ENCODE data around the gene KCNQ1. TPM values are rescaled to one million over a fixed set of nuclear protein-coding genes. Genes with fewer than 3 reads are reported as not detected.

Gene KCNQ1
- total RNA-seq, 2 experiments from 2014 or later: 8.7 to 9.5 TPM

DNA sequence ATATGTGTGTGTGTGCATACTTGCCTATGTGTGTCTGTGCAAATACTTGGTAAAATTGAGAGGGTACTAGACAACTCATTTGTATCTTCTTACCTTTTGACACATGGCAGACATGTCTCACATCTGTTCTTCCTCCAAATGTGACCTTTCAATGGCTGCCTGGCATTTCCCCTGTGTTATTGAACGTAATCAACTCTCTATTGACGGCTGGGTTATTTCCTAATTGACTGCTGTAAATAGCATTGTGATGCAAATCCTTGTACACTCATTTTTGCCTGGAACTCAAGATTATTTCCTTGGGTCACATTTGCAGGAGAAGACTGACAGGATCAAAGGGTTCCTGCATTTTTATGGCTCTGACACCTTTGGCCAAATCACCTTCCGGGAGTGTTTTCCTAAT is 37.4 kb downstream of the KCNQ1 start:
- H3K36me3 Mint-ChIP-seq (ENCODE audit: low read depth): peaks cover 42% of the 10 kb centered on the region
- ChIA-PET CTCF (interaction anchor here (0.9 to 1.1 kb wide), 2 partner anchors 37 to 51 kb away, joined by 3 to 4 read pairs; partner anchors contain the start of genes KCNQ1 and TRPM5), POLR2A (no interaction called here)

DNA sequence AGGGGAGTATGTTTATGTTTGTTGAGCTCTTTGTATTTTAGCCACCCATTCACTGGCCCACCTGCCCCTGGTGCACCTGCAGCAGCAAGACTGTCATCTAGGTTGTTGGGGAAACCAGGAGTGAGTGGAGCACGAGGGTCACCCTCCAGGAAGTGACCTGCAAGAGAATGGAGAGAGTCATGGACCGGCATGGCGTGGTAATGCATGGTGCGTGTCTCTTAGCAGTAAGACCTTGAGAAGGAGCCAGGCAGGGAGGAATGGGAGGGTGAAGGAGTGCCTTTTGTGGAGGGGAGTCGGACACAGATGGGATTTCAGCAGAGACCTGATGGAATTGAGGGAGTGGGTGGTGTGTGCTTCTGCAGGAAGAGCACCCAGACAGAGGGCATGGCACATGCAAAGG is 37.9 kb downstream of the KCNQ1 start:
- peaks cover 25% of the 10 kb centered on the region for H3K4me1 Mint-ChIP-seq (ENCODE audit: low read depth)
- peaks cover 44% of the 10 kb centered on the region for H3K36me3 Mint-ChIP-seq (ENCODE audit: low read depth)
- H3K9me3 Mint-ChIP-seq: peaks cover 36% of the 10 kb centered on the region
- H3K27ac Mint-ChIP-seq: no peak overlapping the region
- TF ChIP-seq, protein P1, sequence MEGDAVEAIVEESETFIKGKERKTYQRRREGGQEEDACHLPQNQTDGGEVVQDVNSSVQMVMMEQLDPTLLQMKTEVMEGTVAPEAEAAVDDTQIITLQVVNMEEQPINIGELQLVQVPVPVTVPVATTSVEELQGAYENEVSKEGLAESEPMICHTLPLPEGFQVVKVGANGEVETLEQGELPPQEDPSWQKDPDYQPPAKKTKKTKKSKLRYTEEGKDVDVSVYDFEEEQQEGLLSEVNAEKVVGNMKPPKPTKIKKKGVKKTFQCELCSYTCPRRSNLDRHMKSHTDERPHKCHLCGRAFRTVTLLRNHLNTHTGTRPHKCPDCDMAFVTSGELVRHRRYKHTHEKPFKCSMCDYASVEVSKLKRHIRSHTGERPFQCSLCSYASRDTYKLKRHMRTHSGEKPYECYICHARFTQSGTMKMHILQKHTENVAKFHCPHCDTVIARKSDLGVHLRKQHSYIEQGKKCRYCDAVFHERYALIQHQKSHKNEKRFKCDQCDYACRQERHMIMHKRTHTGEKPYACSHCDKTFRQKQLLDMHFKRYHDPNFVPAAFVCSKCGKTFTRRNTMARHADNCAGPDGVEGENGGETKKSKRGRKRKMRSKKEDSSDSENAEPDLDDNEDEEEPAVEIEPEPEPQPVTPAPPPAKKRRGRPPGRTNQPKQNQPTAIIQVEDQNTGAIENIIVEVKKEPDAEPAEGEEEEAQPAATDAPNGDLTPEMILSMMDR (IDR thresholded peaks at IDR 0.05): no peak
- intact Hi-C loops (cut with micrococcal nuclease): no loop called here
- H3K4me3 Mint-ChIP-seq: no peak overlapping the region
- ATAC-seq (no peak), DNase-seq (no peak)
- ChIA-PET POLR2A (no interaction called here), CTCF (no interaction called here)
- no peaks in the 10 kb centered on the region for H3K27me3 Mint-ChIP-seq

More for the DNA sequence above, 37.4 kb downstream of the KCNQ1 start:
- Mint-ChIP-seq H3K27ac (no peak overlapping the region), H3K9me3 (peaks cover 32% of the 10 kb centered on the region), H3K4me1 (ENCODE audit: low read depth) (peaks cover 25% of the 10 kb centered on the region), H3K4me3 (no peak overlapping the region), H3K27me3 (no peaks in the 10 kb centered on the region)
- no peak for ATAC-seq
- no peak for DNase-seq
- TF ChIP-seq, protein P1 (IDR thresholded peaks at IDR 0.05): no peak
- intact Hi-C loops (cut with micrococcal nuclease): no loop called here

DNA sequence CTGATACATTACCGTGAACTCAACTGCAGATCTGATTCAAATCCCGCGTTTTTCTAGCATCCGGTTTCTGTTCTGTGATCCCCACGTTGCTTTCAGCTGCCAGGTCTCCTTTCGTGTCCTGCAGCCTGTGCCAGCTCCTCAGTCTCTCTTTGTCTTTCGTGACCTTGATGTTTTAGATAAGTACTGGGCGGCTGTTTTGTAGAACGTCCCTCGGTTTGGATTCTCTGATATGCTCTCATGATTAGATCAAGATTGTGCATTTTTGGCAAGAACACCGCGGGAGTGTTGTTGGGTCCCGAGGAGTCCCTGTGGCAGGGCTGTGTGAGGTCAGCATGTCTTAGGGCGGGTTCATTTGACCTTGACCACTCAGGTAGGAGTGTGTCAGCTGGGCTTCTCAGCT is 38.6 kb downstream of the KCNQ1 start:
- H3K4me1 Mint-ChIP-seq (ENCODE audit: low read depth): peaks cover 25% of the 10 kb centered on the region
- intact Hi-C loops (cut with micrococcal nuclease): no loop called here
- H3K27me3 Mint-ChIP-seq: no peaks in the 10 kb centered on the region
- no peak overlapping the region for H3K27ac Mint-ChIP-seq
- ATAC-seq (no peak), DNase-seq (no peak)
- H3K9me3 Mint-ChIP-seq: peaks cover 38% of the 10 kb centered on the region
- ChIA-PET POLR2A (no interaction called here), CTCF (no interaction called here)
- H3K36me3 Mint-ChIP-seq (ENCODE audit: low read depth): peaks cover 46% of the 10 kb centered on the region
- TF ChIP-seq, protein P1 (IDR thresholded peaks at IDR 0.05): no peak
- no peak overlapping the region for H3K4me3 Mint-ChIP-seq

DNA sequence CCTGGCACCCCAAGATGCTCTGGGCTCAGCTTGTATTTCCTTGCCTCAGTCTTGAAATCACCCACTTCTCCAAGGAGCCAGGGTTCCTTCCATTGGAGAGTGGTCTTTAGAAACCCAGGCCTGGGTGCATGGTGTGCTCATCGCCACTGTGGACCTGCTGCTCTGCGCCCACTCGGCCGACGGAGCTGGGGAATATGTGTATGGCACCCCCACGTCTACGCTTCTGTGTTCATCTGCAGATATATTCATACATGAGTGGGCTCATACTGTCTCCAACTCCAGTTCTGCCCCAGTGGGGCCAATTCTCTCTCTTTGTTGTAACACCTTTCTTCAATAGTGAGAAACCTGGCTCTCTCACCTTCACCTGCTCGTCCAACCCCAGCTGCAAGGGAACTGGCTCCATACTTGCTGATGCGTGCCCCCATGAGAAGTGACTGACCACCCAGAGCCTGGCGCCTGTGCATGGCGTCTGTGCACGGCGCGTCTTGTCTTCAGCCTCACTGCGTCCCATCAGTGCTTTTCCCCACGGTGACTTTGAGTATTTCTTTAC is 39.8 kb downstream of the KCNQ1 start:
- peaks cover 39% of the 10 kb centered on the region for H3K9me3 Mint-ChIP-seq
- H3K4me1 Mint-ChIP-seq (ENCODE audit: low read depth): peaks cover 24% of the 10 kb centered on the region
- ChIA-PET CTCF (no interaction called here), POLR2A (no interaction called here)
- ATAC-seq (no peak), DNase-seq (no peak)
- intact Hi-C loops (cut with micrococcal nuclease): no loop called here
- H3K4me3 Mint-ChIP-seq: no peak overlapping the region
- TF ChIP-seq, protein P1 (IDR thresholded peaks at IDR 0.05): no peak
- no peaks in the 10 kb centered on the region for H3K27me3 Mint-ChIP-seq
- peaks cover 41% of the 10 kb centered on the region for H3K36me3 Mint-ChIP-seq (ENCODE audit: low read depth)
- no peak overlapping the region for H3K27ac Mint-ChIP-seq

DNA sequence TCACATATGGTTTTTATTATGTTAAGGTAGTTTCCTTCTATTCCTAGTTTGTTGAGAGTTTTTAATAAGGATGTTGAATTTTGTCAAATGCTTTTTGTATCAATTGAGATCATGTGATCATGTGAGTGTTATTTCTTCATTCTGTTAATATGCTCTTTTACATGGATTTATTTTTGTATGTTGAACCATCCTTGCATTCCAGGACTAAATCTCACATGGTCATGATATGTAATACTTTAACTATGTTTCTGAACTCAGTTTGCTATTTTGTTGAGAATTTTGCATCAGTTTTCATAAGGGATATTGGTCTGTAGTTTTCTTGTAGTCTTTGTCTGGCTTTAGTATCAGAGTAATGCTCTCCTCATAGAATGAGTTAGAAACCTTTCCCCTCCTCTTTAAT is 43.2 kb downstream of the KCNQ1 start:
- Mint-ChIP-seq H3K27ac (no peak overlapping the region), H3K4me1 (ENCODE audit: low read depth) (no peaks in the 10 kb centered on the region), H3K9me3 (peaks cover 32% of the 10 kb centered on the region), H3K27me3 (no peaks in the 10 kb centered on the region), H3K36me3 (ENCODE audit: low read depth) (peaks cover 36% of the 10 kb centered on the region), H3K4me3 (no peak overlapping the region)
- TF ChIP-seq, protein P1 (IDR thresholded peaks at IDR 0.05): no peak
- DNase-seq: no peak
- ChIA-PET POLR2A (no interaction called here), CTCF (interaction anchor here (2.1 kb wide), 1 partner anchor 43 kb away, joined by 7 read pairs; no protein-coding TSS in a partner anchor)
- ATAC-seq: no peak
- intact Hi-C loops (cut with micrococcal nuclease): no loop called here

All from activated CD8-positive, alpha-beta T cell treated with anti-CD3 and anti-CD28 coated beads for 36 hours (primary cell).